Stomach (tissue), 9 donors: ENCODE results near the gene SAMD5. TPM values are rescaled to one million over a fixed set of nuclear protein-coding genes. Genes with fewer than 3 reads are reported as not detected.

ENCODE experiments used
- DNase-seq, 2 donors: peaks; one replicate each; pipeline versions ENCODE4 v3.0.0 to v3.0.0-alpha.2; 2013 to 2019
- H3K27ac ChIP-seq, 5 donors: fragments of 200-600 bp in 4 of 5; sonication (generic) in 4 of 5; one replicate each; pipeline ENCODE4 v1.5.1; 2013 to 2019; ENCODE audit warnings: mild to moderate bottlenecking in 1 of 5, moderate library complexity in 1 of 5
- H3K27me3 ChIP-seq, 3 donors: fragments of 200-600 bp; sonication (generic); one replicate each; pipeline ENCODE4 v1.5.1; 2017 to 2019; ENCODE audit warnings: mixed run types in 1 of 3
- H3K36me3 ChIP-seq, 4 donors: fragments of 200-600 bp; sonication (generic); 1 replicate in 3 of 4; 2 replicates in 1 of 4; pipeline ENCODE4 v1.5.1; 2016 to 2019
- H3K4me1 ChIP-seq, 4 donors: fragments of 200-600 bp; sonication (generic); one replicate each; pipeline ENCODE4 v1.5.1; 2016 to 2019
- H3K4me3 ChIP-seq, 4 donors: fragments of 200-600 bp; sonication (generic) in 3 of 4; one replicate each; pipeline ENCODE4 v1.5.1; 2016 to 2019; ENCODE audit warnings: mild to moderate bottlenecking in 1 of 4
- H3K9me3 ChIP-seq, 4 donors: fragments of 200-600 bp; sonication (generic); one replicate each; pipeline ENCODE4 v1.5.1; 2016 to 2019
- CTCF ChIP-seq, 7 experiments: fragments of 450-650 bp in 4 of 7; fragments of 200-600 bp in 3 of 7; sonication (generic) in 3 of 7; IDR thresholded peaks; one replicate each; pipeline ENCODE4 v1.5.1; 2016 to 2019; ENCODE audit warnings: antibody characterized with exemption in 7 of 7, control low read depth in 2 of 7, mild to moderate bottlenecking in 1 of 7
- EP300 ChIP-seq: sonication (generic); formaldehyde crosslinking; IDR thresholded peaks from one replicate; pipeline ENCODE4 v1.6.1; 2017; ENCODE audit warnings: antibody characterized with exemption
- POLR2A ChIP-seq, 4 donors: fragments of 450-650 bp; IDR thresholded peaks; one replicate each; pipeline ENCODE4 v1.6.1; 2016; ENCODE audit warnings: antibody characterized with exemption in 4 of 4, control low read depth in 2 of 4, mild to moderate bottlenecking in 1 of 4, moderate library complexity in 1 of 4
- POLR2AphosphoS5 ChIP-seq, 3 donors: sonication (generic); formaldehyde crosslinking; IDR thresholded peaks; one replicate each; pipeline ENCODE4 v1.6.1; 2016; ENCODE audit warnings: antibody characterized with exemption in 3 of 3
- WGBS, 5 donors: extraction: QIAGEN DNeasy Blood & Tissue Kit in 3 of 5; methylation state at CpG; one replicate each; pipeline versions ENCODE4 v1.1.5 to v1.1.7; 2013 to 2018; 5-methylcytosine and 5-hydroxymethylcytosine counted together
- intact Hi-C: fragments of 100-400 bp; cut with DNase I; formaldehyde crosslinking; loops from one replicate; pipeline ENCODE4 v1.15.1; 2023; ENCODE audit warnings: low total_unique reads
- polyA plus RNA-seq, 3 donors: library from polyadenylated mRNA; stranded (reverse); fragments of 200-250 nt; gene quantifications; one replicate each; pipeline ENCODE4 v1.2.3, GENCODE V29; 2013
- total RNA-seq, 5 donors: library from RNA; depleted of rRNA; stranded (reverse); fragments of >200 nt; gene quantifications; one replicate each; pipeline versions ENCODE4 v1.1.0 to v1.2.3, GENCODE V29; 2014 to 2016
- donor health status: healthy with polysubstance abuse.
- donor health status: Bipolar disorder and iron deficiency.
- donor health status: healthy.

The SAMD5 gene
- total and polyA plus RNA-seq, 8 donors, result under 0.01 to 19.1 (median 4.0) TPM

DNA sequence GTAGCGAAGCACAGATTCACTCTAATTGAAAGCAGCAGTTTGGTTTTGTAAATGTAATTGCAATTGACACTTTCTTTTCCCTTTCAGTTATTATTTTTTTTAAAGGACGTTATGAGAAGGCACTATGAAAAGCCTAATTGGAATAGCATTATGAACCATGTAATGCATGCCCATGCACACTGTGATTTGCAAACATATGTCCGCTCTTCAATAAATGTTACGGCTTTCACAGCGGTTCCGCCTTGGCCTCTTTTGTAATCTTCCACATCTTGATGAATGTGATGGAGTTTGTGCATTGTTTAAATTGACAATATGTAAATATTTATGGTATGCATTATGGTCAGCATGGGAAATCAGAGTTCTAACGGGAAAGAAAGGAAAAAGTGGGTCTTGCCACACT lies 61.3 kb downstream of the SAMD5 start:
- WGBS, 5 donors, result 88 to 93% (median 90%) methylated on average over 7 of the region's 7 CpGs
- no peak overlapping the region for H3K27ac ChIP-seq
- no peak for DNase-seq
- TF ChIP-seq POLR2AphosphoS5 (IDR thresholded peaks at IDR 0.05) (no peak), CTCF (IDR thresholded peaks at IDR 0.05) (no peak), EP300 (no peak), POLR2A (IDR thresholded peaks at IDR 0.05) (no peak)
- H3K27me3 ChIP-seq, result no peaks in the 10 kb centered on the region
- H3K36me3 ChIP-seq, result no peaks in the 10 kb centered on the region
- intact Hi-C loops, result no loop called here
- H3K4me3 ChIP-seq, result no peak overlapping the region
- H3K4me1 ChIP-seq, result no peaks in the 10 kb centered on the region
- no peaks in the 10 kb centered on the region for H3K9me3 ChIP-seq

DNA sequence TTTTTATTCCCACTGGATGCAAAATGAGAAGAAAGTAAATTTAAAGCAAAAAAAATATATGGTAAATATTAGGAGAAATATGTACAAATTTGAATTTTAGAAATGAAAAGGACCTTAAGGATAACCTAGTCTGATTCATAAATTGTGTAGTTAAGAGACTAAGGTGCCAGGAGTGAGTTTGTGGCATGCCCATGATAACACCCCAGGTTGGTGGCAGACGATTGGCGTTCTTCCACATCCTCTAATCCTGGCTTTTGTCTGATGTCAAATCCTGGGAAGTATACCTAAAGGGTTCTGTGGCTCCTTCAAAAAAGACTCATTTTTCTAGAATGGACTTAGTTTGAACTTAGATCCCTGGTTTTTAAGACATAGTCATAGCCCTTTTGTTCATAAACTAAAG lies 62.2 kb downstream of the SAMD5 start:
- H3K36me3 ChIP-seq, result no peaks in the 10 kb centered on the region
- no peaks in the 10 kb centered on the region for H3K27me3 ChIP-seq
- no peak overlapping the region for H3K27ac ChIP-seq
- H3K9me3 ChIP-seq, result no peaks in the 10 kb centered on the region
- no peak for DNase-seq
- WGBS, 5 donors, result 48 to 89% (median 65%) methylated on average over 2 of the region's 2 CpGs
- no peak overlapping the region for H3K4me3 ChIP-seq
- intact Hi-C loops, result no loop called here
- H3K4me1 ChIP-seq, result no peaks in the 10 kb centered on the region
- TF ChIP-seq EP300 (no peak), POLR2A (IDR thresholded peaks at IDR 0.05) (no peak), CTCF (IDR thresholded peaks at IDR 0.05) (no peak), POLR2AphosphoS5 (IDR thresholded peaks at IDR 0.05) (no peak)

GRCh38 chr6:147577488-147577887 lies 69.0 kb downstream of the SAMD5 start:
- Histone ChIP-seq H3K9me3 (no peaks in the 10 kb centered on the region), H3K27ac (no peak overlapping the region), H3K4me3 (no peak overlapping the region), H3K27me3 (no peaks in the 10 kb centered on the region), H3K4me1 (no peaks in the 10 kb centered on the region), H3K36me3 (no peaks in the 10 kb centered on the region)
- TF ChIP-seq POLR2AphosphoS5 (IDR thresholded peaks at IDR 0.05) (no peak), CTCF (IDR thresholded peaks at IDR 0.05) (no peak), POLR2A (IDR thresholded peaks at IDR 0.05) (no peak), EP300 (no peak)
- intact Hi-C loops, result no loop called here
- DNase-seq, result peak in 1 of 2 donors; percentile 19

GRCh38 chr6:147578159-147578558 lies 69.7 kb downstream of the SAMD5 start:
- Histone ChIP-seq H3K27me3 (no peaks in the 10 kb centered on the region), H3K9me3 (no peaks in the 10 kb centered on the region), H3K4me1 (no peaks in the 10 kb centered on the region), H3K36me3 (no peaks in the 10 kb centered on the region), H3K27ac (no peak overlapping the region), H3K4me3 (no peak overlapping the region)
- WGBS, 5 donors, result 77 to 84% (median 82%) methylated on average over 2 of the region's 2 CpGs
- TF ChIP-seq POLR2AphosphoS5 (IDR thresholded peaks at IDR 0.05) (no peak), CTCF (IDR thresholded peaks at IDR 0.05) (no peak), EP300 (no peak), POLR2A (IDR thresholded peaks at IDR 0.05) (no peak)
- DNase-seq, result no peak
- intact Hi-C loops, result no loop called here

DNA sequence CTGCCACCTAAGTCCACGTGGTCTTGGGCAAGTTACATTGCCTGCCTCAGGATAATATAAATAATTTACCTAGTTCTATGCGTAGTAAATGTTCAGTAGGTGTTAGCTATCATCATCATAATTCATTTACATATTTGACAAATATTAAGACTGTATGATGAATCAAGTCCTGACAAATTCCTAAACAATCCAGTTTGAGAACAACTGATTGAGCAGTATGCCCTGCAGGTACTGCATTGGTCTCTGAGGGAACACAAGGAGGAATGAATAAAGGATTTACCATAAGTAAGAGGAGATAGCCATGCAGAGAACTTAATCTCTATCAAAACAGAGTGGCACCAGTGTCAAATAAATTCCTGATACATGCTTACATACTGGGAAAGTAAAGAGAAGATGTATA lies 70.4 kb downstream of the SAMD5 start:
- no peak overlapping the region for H3K4me3 ChIP-seq
- intact Hi-C loops, result no loop called here
- H3K36me3 ChIP-seq, result no peaks in the 10 kb centered on the region
- TF ChIP-seq CTCF (IDR thresholded peaks at IDR 0.05) (no peak), POLR2AphosphoS5 (IDR thresholded peaks at IDR 0.05) (no peak), EP300 (no peak), POLR2A (IDR thresholded peaks at IDR 0.05) (no peak)
- H3K27ac ChIP-seq, result no peak overlapping the region
- 84 to 94% (median 89%) methylated on average over 2 of the region's 2 CpGs for WGBS, 5 donors
- no peaks in the 10 kb centered on the region for H3K27me3 ChIP-seq
- H3K9me3 ChIP-seq, result no peaks in the 10 kb centered on the region
- DNase-seq, result no peak
- H3K4me1 ChIP-seq, result no peaks in the 10 kb centered on the region
